ENCODE measurements around the gene ZNF689. TPM values are rescaled to one million over a fixed set of nuclear protein-coding genes. Genes with fewer than 3 reads are reported as not detected.

The ZNF689 gene
- total RNA-seq, 1 experiment from 2014 or later = 21.1 TPM

DNA sequence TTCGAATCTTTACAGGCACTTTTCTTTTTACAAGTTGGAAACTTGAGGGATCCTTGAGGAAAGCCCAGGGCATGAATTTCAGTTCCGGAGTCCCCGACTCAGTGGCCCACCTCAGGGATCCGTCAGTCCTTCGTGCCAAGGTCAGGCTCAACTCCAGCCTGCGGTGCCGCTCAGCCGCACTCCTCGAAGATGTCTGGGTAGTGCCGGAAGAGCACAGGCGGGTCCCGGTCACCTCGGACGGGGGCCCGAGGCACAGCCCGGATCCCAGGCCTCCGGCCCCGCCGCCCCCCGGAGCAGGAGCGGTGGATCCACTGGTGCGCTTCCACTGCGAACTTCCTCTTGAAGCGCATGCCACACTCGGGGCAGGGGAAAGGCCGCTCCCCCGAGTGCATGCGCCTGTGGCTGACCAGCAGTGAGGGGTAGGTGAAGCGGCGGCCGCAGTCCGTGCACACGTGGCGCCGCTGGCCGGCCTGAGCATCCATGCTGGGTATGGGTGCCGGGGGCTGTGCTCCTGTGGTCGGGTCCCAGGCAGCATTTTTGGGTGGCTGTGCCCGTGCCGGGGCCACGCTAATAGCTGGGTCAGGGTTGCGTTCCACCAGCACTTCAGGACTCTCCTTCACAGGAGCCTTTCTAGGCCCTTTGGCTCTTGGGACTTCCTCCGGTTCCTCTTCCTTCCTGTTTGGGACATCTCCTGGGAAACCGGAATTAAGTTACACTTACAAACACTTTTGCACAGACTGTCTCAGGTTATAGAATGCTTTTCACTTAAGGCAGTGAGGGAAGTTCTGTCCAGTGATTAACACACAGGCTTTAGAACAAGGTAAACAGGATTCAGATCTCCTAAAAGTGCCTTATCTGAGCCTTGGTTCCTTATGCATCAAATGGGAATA is 40.2 kb downstream of the ZNF689 start:
- Histone ChIP-seq H3K4me2 (ENCODE audit: insufficient read depth, insufficient read length, low read length) (peak overlapping the region; percentile 96), H2AFZ (ENCODE audit: low read length) (no peak overlapping the region)
- TF ChIP-seq, protein P1, sequence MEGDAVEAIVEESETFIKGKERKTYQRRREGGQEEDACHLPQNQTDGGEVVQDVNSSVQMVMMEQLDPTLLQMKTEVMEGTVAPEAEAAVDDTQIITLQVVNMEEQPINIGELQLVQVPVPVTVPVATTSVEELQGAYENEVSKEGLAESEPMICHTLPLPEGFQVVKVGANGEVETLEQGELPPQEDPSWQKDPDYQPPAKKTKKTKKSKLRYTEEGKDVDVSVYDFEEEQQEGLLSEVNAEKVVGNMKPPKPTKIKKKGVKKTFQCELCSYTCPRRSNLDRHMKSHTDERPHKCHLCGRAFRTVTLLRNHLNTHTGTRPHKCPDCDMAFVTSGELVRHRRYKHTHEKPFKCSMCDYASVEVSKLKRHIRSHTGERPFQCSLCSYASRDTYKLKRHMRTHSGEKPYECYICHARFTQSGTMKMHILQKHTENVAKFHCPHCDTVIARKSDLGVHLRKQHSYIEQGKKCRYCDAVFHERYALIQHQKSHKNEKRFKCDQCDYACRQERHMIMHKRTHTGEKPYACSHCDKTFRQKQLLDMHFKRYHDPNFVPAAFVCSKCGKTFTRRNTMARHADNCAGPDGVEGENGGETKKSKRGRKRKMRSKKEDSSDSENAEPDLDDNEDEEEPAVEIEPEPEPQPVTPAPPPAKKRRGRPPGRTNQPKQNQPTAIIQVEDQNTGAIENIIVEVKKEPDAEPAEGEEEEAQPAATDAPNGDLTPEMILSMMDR (conservative IDR thresholded peaks at IDR 0.05) = no peak

More for the DNA sequence above, 40.2 kb downstream of the ZNF689 start:
- Histone ChIP-seq H3K23me2 (ENCODE audit: insufficient read length, low read depth, low read length, poor library complexity, severe bottlenecking) (peaks cover 16% of the 10 kb centered on the region), H4K5ac (ENCODE audit: insufficient read length, low read depth, low read length) (no peak overlapping the region), H3T11ph (ENCODE audit: low read length) (no peak overlapping the region), H3K23ac (ENCODE audit: insufficient read length, low read depth, low read length) (no peak overlapping the region), H2BK20ac (ENCODE audit: low read depth, low read length, poor library complexity, severe bottlenecking) (no peak overlapping the region), H4K8ac (replicated peaks; ENCODE audit: insufficient read length, low read depth, low read length) (no peak overlapping the region), H3K4ac (ENCODE audit: low read depth, low read length) (no peak overlapping the region), H2AK5ac (ENCODE audit: insufficient read length, low read length) (no peak overlapping the region), H3K14ac (ENCODE audit: insufficient read depth, low read length) (no peak overlapping the region), H3K79me2 (ENCODE audit: insufficient read depth, low read length) (no peaks in the 10 kb centered on the region), H2BK12ac (ENCODE audit: insufficient read length, low read depth, low read length) (no peak overlapping the region), H3K79me1 (ENCODE audit: insufficient read depth, low read depth, low read length, poor library complexity, severe bottlenecking) (no peaks in the 10 kb centered on the region), H3K56ac (ENCODE audit: insufficient read length, low read depth, low read length) (no peak overlapping the region), H3K18ac (ENCODE audit: insufficient read length, low read depth, low read length) (no peak overlapping the region), H4K91ac (ENCODE audit: insufficient read length, low read depth, low read length) (no peak overlapping the region), H3K9me3 (ENCODE audit: control insufficient read depth, low read depth, low read length) (no peaks in the 10 kb centered on the region), H3K27ac (ENCODE audit: insufficient read length, low read depth, low read length) (no peak overlapping the region), H3K9ac (ENCODE audit: extremely low read depth, insufficient read length, low read length) (no peak overlapping the region), H2BK5ac (ENCODE audit: insufficient read length, low read length) (no peak overlapping the region), H3K27me3 (ENCODE audit: insufficient read depth, low read length) (no peaks in the 10 kb centered on the region), H3K4me1 (ENCODE audit: insufficient read depth, low read length) (no peaks in the 10 kb centered on the region; the same call in 1 of the 2 replicates), H4K20me1 (ENCODE audit: control insufficient read depth, insufficient read depth, insufficient read length) (no peaks in the 10 kb centered on the region), H2BK15ac (ENCODE audit: low read depth, low read length) (no peak overlapping the region), H2BK120ac (ENCODE audit: low read depth, low read length, poor library complexity, severe bottlenecking) (no peak overlapping the region)
- peaks cover 13 to 22% of the 10 kb centered on the region in 2 experiments for H3K4me1 Mint-ChIP-seq
- no peak overlapping the region for H3K27ac Mint-ChIP-seq
- no CpG with 5 or more reads among the region's 44 CpGs for WGBS (ENCODE audit: extremely low coverage, insufficient read length, low lambda C conversion rate)
- H3K9me3 Mint-ChIP-seq = no peaks in the 10 kb centered on the region
- H3K27me3 Mint-ChIP-seq (ENCODE audit: low read depth) = peaks cover 12% of the 10 kb centered on the region
- no peaks in the 10 kb centered on the region for H3K36me3 Mint-ChIP-seq (ENCODE audit: insufficient read depth in 1 of 3, low read depth in 3 of 3)
- peak; percentile 30 for DNase-seq
- peak overlapping the region; percentile 7 to 55; a peak in 4 of 5 replicates for H3K4me3 Mint-ChIP-seq

All from H9 (cell line).